Lower leg skin (tissue), 4 donors: Measurements from ENCODE around the gene F8. TPM values are rescaled to one million over a fixed set of nuclear protein-coding genes. Genes with fewer than 3 reads are reported as not detected.

Source experiments
- DNase-seq, 2 donors: peaks; one replicate each; pipeline ENCODE4 v3.0.0-alpha.2; 2019; ENCODE audit warnings: low spot score in 2 of 2
- H3K4me3 ChIP-seq: fragments of 200-600 bp; sonication (generic); 2 replicates; pipeline ENCODE4 v1.5.1; 2017; ENCODE audit warnings: mild to moderate bottlenecking, low read depth; ENCODE audit not compliant: poor library complexity, severe bottlenecking
- CTCF ChIP-seq, 3 donors: fragments of 450-650 bp; IDR thresholded peaks; one replicate each; pipeline ENCODE4 v1.5.1; 2016; ENCODE audit warnings: antibody characterized with exemption in 3 of 3, mild to moderate bottlenecking in 3 of 3, moderate library complexity in 2 of 3
- POLR2A ChIP-seq, 2 donors: fragments of 450-650 bp; IDR thresholded peaks; one replicate each; pipeline ENCODE4 v1.6.1; 2016 to 2017; ENCODE audit warnings: antibody characterized with exemption in 2 of 2, mild to moderate bottlenecking in 1 of 2, moderate library complexity in 1 of 2
- WGBS, 2 donors: methylation state at CpG; one replicate each; pipeline ENCODE4 v1.1.5; 2018; 5-methylcytosine and 5-hydroxymethylcytosine counted together
- intact Hi-C: fragments of 100-400 bp; cut with DNase I; formaldehyde crosslinking; loops from one replicate; pipeline ENCODE4 v1.15.0; 2023; ENCODE audit warnings: low total_unique reads
- total RNA-seq, 4 donors: library from RNA; depleted of rRNA; stranded (reverse); fragments of >200 nt; gene quantifications; one replicate each; pipeline ENCODE4 v1.1.0, GENCODE V29; 2016

The F8 gene
- total RNA-seq, 4 donors from 2014 or later: 2.0 to 7.3 (median 7.0) TPM

GRCh38 chrX:154988719-154989118 is 33.8 kb downstream of the F8 start:
- TF ChIP-seq CTCF (IDR thresholded peaks at IDR 0.05): no peak
- WGBS, 2 donors: 68 to 90% methylated on average over 3 of the region's 3 CpGs
- no peak overlapping the region for H3K4me3 ChIP-seq
- intact Hi-C loops: no loop called here
- no peak for DNase-seq

- no peak for TF ChIP-seq CTCF (IDR thresholded peaks at IDR 0.05)
- no peak for TF ChIP-seq POLR2A (IDR thresholded peaks at IDR 0.05)
- intact Hi-C loops: no loop called here
- WGBS, 2 donors: 73 to 83% methylated on average over 3 of the region's 3 CpGs
- H3K4me3 ChIP-seq: no peak overlapping the region
- DNase-seq: no peak
Observed at GRCh38 chrX:154987940-154988339, 34.6 kb downstream of the F8 start.

DNA sequence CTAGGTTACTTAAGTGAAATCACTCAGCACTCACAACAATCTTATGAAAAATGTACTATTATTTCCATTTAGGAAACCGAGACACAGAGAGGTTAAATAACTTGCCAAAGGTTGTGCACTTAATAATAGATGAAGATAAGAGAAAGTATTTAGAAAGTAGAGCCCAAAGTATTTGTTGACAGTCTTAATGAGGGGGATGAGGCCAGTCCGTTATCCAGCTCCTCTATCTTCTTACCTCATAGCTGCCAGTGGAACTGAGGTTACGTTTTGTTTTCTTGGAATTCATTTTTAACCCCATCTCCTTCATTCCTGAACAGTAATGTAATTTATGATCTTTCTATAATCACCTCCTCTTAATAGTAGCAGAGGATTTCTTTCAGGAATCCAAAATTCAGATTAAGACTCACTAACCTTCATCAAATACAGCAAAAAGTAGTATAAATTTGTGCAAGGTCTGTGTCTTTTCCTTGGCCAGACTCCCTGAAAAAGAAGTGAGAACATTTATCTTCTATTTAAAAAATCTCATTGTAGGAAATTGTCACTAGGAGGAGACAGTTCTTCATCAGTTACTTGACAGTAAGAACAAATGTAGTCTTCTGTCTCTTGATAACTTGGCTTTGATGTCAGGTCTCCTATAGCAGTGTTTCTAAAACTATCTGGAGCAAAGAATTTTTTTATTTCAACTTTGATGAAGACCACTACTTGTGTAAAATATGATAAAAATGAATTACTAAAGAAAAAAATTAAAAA is 35.5 kb downstream of the F8 start:
- 54 to 69% methylated on average over 3 of the region's 3 CpGs for WGBS, 2 donors
- no peak for DNase-seq
- no peak for TF ChIP-seq CTCF (IDR thresholded peaks at IDR 0.05)
- TF ChIP-seq POLR2A (IDR thresholded peaks at IDR 0.05): no peak
- H3K4me3 ChIP-seq: no peak overlapping the region
- intact Hi-C loops: no loop called here

DNA sequence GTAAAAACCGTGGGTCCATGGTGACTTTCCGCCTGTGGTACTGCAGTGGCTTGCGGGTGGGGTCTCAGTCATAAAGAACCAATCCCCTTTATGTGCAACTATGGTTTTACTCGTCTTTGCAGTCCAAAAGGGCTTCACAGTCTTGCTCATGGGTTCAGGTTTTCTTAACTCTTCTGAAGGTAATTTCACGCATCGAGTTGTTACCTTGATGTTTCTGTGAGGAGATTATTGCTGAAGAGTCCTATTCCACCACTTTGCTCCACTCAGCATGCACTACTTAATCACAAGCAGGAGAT is 41.5 kb downstream of the F8 start:
- no peak for TF ChIP-seq CTCF (IDR thresholded peaks at IDR 0.05)
- no peak for TF ChIP-seq POLR2A (IDR thresholded peaks at IDR 0.05)
- intact Hi-C loops: loop anchor here (5.0 kb wide), 1 partner anchor 76 kb away; no protein-coding TSS in a partner anchor
- no peak overlapping the region for H3K4me3 ChIP-seq
- no peak for DNase-seq
- 30 to 40% methylated on average over 6 of the region's 6 CpGs for WGBS, 2 donors

- TF ChIP-seq CTCF (IDR thresholded peaks at IDR 0.05) (no peak), POLR2A (IDR thresholded peaks at IDR 0.05) (no peak)
- peak; percentile 67 to 91 for DNase-seq
Observed at GRCh38 chrX:154980330-154981115, 42.0 kb downstream of the F8 start.

More at GRCh38 chrX:154980330-154981115, 42.0 kb downstream of the F8 start:
- intact Hi-C loops: loop anchor here (5.0 kb wide), 1 partner anchor 77 kb away; no protein-coding TSS in a partner anchor
- 8 to 22% methylated on average over 7 to 11 of the region's 11 CpGs for WGBS, 2 donors
- no peak overlapping the region for H3K4me3 ChIP-seq
